Cardiac muscle cell (in vitro differentiated cells and primary cell): ENCODE measurements around the gene NUDT13. TPM values are rescaled to one million over a fixed set of nuclear protein-coding genes. Genes with fewer than 3 reads are reported as not detected.

ENCODE experiments used
- DNase-seq, 2 donors: peaks; one replicate each; pipeline versions ENCODE4 v3.0.0 to v3.0.0-alpha.2; 2010 to 2017; ENCODE audit warnings: low read depth in 1 of 2, low spot score in 1 of 2
- H3K27ac ChIP-seq: fragments of 200-600 bp; sonication (generic); 2 replicates; pipeline ENCODE4 v1.5.1; 2016
- H3K27me3 ChIP-seq: fragments of 200-600 bp; sonication (generic); 2 replicates; pipeline ENCODE4 v1.6.0; 2016; ENCODE audit warnings: control low read depth
- H3K36me3 ChIP-seq: fragments of 200-600 bp; sonication (generic); 2 replicates; pipeline ENCODE4 v1.5.1; 2016; ENCODE audit warnings: control low read depth
- H3K4me1 ChIP-seq: fragments of 200-600 bp; sonication (generic); 2 replicates; pipeline ENCODE4 v1.8.1; 2017; ENCODE audit warnings: low read depth, mild to moderate bottlenecking, mixed run types
- H3K4me3 ChIP-seq: fragments of 200-600 bp; sonication (generic); 2 replicates; pipeline ENCODE4 v1.5.1; 2016; ENCODE audit warnings: mild to moderate bottlenecking
- H3K9me3 ChIP-seq: fragments of 200-600 bp; sonication (generic); 2 replicates; pipeline ENCODE4 v1.5.1; 2017; ENCODE audit warnings: low read depth, mild to moderate bottlenecking, control low read depth
- polyA plus RNA-seq: library from polyadenylated mRNA; unstranded; fragments of >200 nt; fragmentation: Nextera tagmentation; extraction: Ambion mirVana; gene quantifications from 2 replicates; pipeline ENCODE4 v1.2.1, GENCODE V29; 2016
- total RNA-seq: library from RNA; depleted of rRNA; stranded (reverse); fragments of >200 nt; gene quantifications from 2 replicates; pipeline ENCODE4 v1.2.3, GENCODE V29; 2016
- TF ChIP-seq, protein P1 (sequence below): IDR thresholded peaks from 2 replicates; pipeline ENCODE4 v1.5.1; 2012; ENCODE audit warnings: low read depth, mild to moderate bottlenecking, low read length

Gene NUDT13
- total and polyA plus RNA-seq, 2 experiments from 2014 or later, result 1.7 to 2.1 TPM

DNA sequence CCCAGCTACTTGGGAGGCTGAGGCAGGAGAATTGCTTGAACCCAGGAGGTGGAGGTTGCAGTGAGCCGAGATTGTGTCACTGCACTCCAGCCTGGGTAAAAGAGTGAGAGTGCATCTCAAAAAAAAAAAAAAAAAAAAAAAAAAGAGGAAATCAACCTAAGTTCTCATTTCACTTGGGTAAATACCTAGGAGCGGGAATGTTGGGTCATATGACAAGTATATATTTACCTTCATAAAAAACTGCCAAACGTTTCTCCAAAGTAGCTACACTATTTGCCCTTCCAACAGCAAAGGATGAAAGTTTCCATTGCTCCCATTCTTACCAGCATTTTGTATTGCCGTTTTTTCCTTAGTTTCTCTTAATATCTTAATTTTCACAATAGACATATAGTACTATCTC is 23.4 kb upstream of the NUDT13 start:
- no peaks in the 10 kb centered on the region for H3K27me3 ChIP-seq

DNA sequence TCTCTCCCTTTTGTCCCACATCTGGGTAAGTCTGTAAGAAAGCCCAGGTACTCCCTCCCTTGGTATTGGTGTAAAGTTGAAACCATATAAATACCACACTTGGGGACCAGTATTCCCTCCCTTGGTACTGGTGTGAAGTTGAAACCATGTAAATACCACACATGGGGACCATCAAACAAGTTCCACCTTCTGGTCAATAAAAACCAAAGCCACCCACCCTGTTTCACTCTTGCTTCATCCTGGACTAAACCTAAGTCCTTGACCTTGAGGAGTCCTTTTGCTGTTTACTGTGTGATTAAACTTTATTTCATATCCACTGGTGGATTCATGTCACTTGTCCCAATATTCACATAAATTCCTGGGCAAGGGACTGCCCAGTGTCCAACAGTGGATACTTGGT is 22.0 kb upstream of the NUDT13 start:
- TF ChIP-seq, protein P1, sequence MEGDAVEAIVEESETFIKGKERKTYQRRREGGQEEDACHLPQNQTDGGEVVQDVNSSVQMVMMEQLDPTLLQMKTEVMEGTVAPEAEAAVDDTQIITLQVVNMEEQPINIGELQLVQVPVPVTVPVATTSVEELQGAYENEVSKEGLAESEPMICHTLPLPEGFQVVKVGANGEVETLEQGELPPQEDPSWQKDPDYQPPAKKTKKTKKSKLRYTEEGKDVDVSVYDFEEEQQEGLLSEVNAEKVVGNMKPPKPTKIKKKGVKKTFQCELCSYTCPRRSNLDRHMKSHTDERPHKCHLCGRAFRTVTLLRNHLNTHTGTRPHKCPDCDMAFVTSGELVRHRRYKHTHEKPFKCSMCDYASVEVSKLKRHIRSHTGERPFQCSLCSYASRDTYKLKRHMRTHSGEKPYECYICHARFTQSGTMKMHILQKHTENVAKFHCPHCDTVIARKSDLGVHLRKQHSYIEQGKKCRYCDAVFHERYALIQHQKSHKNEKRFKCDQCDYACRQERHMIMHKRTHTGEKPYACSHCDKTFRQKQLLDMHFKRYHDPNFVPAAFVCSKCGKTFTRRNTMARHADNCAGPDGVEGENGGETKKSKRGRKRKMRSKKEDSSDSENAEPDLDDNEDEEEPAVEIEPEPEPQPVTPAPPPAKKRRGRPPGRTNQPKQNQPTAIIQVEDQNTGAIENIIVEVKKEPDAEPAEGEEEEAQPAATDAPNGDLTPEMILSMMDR, result no peak
- peak overlapping the region; percentile 67 for H3K27ac ChIP-seq
- H3K36me3 ChIP-seq, result no peaks in the 10 kb centered on the region
- no peaks in the 10 kb centered on the region for H3K27me3 ChIP-seq
- H3K9me3 ChIP-seq, result no peaks in the 10 kb centered on the region
- peaks cover 41% of the 10 kb centered on the region for H3K4me1 ChIP-seq
- no peak for DNase-seq
- no peak overlapping the region for H3K4me3 ChIP-seq

More for the DNA sequence above, 23.4 kb upstream of the NUDT13 start:
- TF ChIP-seq, protein P1, result no peak
- Histone ChIP-seq H3K4me1 (peaks cover 37% of the 10 kb centered on the region), H3K4me3 (no peak overlapping the region), H3K9me3 (no peaks in the 10 kb centered on the region), H3K36me3 (no peaks in the 10 kb centered on the region), H3K27ac (no peak overlapping the region)
- no peak for DNase-seq

DNA sequence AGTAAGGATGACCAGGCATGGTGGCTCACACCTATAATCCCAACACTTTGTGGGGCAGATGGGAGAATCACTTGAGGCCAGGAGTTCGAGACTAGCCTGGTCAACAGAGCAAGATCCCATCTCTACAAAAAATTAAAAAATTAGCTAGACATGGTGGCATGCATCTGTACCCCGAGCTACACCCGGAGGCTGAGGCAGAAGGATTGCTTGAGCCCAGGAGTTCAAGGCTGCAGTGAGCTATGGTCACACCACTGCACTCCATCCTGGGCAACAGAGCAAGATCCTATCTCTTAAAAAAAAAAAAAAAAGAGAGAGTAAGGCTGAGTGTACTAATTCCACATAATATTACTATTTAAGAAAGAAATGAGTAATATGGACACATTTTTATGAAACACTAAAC is 17.4 kb upstream of the NUDT13 start:
- no peaks in the 10 kb centered on the region for H3K9me3 ChIP-seq
- peak overlapping the region; percentile 5 for H3K4me3 ChIP-seq
- no peaks in the 10 kb centered on the region for H3K36me3 ChIP-seq
- no peak overlapping the region for H3K27ac ChIP-seq
- TF ChIP-seq, protein P1, result no peak
- no peak for DNase-seq
- peaks cover 50% of the 10 kb centered on the region for H3K4me1 ChIP-seq
- H3K27me3 ChIP-seq, result no peaks in the 10 kb centered on the region

DNA sequence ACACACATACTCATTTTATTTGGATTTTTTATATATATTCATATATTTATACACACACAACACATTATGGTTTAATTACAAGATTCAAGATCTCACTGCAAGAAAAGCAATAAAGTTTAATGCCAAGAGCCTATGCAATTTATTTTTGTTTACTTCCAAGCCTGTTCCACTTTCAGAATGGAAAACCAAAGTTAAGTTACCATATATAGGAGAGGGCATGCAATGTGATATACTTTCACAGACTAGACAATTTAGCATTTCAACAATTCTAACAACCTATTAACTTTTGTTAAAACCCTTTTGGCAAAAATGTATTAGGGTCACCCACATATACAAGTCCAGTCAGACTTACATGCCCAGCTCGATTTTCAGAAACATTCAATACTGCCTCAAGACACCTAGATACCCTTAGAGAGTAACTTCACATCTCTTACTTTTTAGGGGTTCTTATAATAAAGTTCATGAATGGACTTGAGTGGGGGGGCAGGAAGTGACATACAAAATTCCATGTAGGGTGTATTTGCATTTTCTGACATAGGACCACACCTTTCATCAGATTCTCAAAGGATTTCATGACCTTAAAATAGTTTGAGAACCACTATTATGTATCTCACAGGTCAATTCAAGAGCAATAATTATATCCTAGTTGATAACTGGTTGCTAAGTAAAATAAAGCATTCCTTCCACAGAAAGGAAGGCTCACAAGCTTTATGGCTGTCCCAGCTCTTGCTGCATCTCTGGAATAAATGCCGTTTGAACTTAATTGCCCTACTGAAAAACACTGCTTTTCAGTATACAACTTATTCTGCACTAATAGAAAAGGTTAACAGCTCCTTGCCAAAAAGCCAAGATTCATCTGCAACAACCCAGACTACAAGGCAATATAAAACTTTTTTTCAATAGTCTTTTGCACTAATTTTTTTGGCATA is 16.1 kb upstream of the NUDT13 start:
- TF ChIP-seq, protein P1, result no peak
- peak in 1 of 2 donors; percentile 41 for DNase-seq
- Histone ChIP-seq H3K9me3 (no peaks in the 10 kb centered on the region), H3K36me3 (no peaks in the 10 kb centered on the region), H3K27me3 (no peaks in the 10 kb centered on the region), H3K27ac (peak overlapping the region; percentile 88), H3K4me1 (peaks cover 39% of the 10 kb centered on the region), H3K4me3 (peak overlapping the region; percentile 90)

DNA sequence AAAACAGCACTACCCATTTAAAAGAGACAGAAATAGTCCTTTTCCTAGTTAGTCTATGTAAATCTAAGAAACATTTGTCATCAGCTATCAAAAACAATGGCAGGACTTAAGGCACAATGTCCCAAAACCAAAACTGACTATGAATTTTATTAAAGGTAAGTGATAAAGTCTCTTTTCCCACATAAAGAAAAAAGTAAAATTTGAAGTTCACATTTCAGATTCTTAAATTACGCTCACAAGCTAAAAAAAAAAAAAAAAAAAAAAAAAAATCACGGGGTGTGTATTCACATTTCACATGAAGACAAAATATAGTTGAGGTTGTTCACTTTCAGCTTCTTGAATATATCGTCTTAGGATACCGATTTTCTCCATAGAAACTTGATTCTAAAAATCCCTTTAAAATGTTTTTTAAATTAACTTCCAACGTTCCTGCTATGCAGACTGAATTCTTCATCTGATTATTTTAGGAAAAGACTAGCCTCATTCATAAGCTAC is 15.2 kb upstream of the NUDT13 start:
- Histone ChIP-seq H3K27ac (peak overlapping the region; percentile 88), H3K4me1 (peaks cover 32% of the 10 kb centered on the region), H3K9me3 (no peaks in the 10 kb centered on the region), H3K27me3 (no peaks in the 10 kb centered on the region), H3K36me3 (no peaks in the 10 kb centered on the region), H3K4me3 (peak overlapping the region; percentile 90)
- TF ChIP-seq, protein P1, result no peak
- DNase-seq, result no peak
